SK-N-SH treated with all-trans-retinoic acid at 6 μM for 48 hours (cell line): Measurements from ENCODE around the gene KRT74.
A peak's percentile ranks its signal among the peaks of the same experiment; 100 is the strongest.

Experiments used
- ATAC-seq: fragments of 200-7000 bp; cut with Tn5 transposase; 3 replicates; pipeline ENCODE4 v1.9.1; 2020; ENCODE audit warnings: mild to moderate bottlenecking, moderate library complexity
- ARNTL ChIP-seq: fragments of 450-650 bp; formaldehyde crosslinking; IDR thresholded peaks from 2 replicates; pipeline ENCODE4 v1.5.0; 2020; ENCODE audit warnings: low read depth, mild to moderate bottlenecking, moderate library complexity, borderline replicate concordance
- BACH2 ChIP-seq: fragments of 250-450 bp; sonication (Bioruptor Pico); IDR thresholded peaks from 2 replicates; pipeline ENCODE4 v1.9.0; 2021; ENCODE audit warnings: mild to moderate bottlenecking, borderline replicate concordance
- CREB5 ChIP-seq: fragments of 250-450 bp; sonication (Bioruptor Pico); IDR thresholded peaks from 2 replicates; pipeline ENCODE4 v1.5.1; 2020; ENCODE audit warnings: low read depth, mild to moderate bottlenecking, moderate library complexity
- CSDC2 ChIP-seq: fragments of 250-450 bp; sonication (Bioruptor Pico); IDR thresholded peaks from 2 replicates; pipeline ENCODE4 v1.5.0; 2020; ENCODE audit warnings: mild to moderate bottlenecking, moderate library complexity
- CSRNP3 ChIP-seq: fragments of 250-450 bp; sonication (Bioruptor Pico); IDR thresholded peaks from 2 replicates; pipeline ENCODE4 v1.5.1; 2021; ENCODE audit warnings: mild to moderate bottlenecking, moderate library complexity
- ESRRG ChIP-seq: fragments of 250-450 bp; sonication (Bioruptor Pico); IDR thresholded peaks from 2 replicates; pipeline ENCODE4 v1.6.1; 2021; ENCODE audit warnings: mild to moderate bottlenecking
- GLIS3 ChIP-seq: fragments of 250-450 bp; sonication (Bioruptor Pico); IDR thresholded peaks from 2 replicates; pipeline ENCODE4 v1.5.0; 2020; ENCODE audit warnings: mild to moderate bottlenecking, moderate library complexity
- ISL1 ChIP-seq: fragments of 250-450 bp; sonication (Bioruptor Pico); IDR thresholded peaks from 2 replicates; pipeline ENCODE4 v2.1.2; 2022; ENCODE audit warnings: mild to moderate bottlenecking, moderate library complexity
- OSR1 ChIP-seq: fragments of 250-450 bp; sonication (Bioruptor Pico); IDR thresholded peaks from 2 replicates; pipeline ENCODE4 v1.8.0; 2022; ENCODE audit warnings: moderate library complexity, mild to moderate bottlenecking, inconsistent platforms
- PATZ1 ChIP-seq: fragments of 250-450 bp; sonication (Bioruptor Pico); IDR thresholded peaks from 2 replicates; pipeline ENCODE4 v1.8.0; 2020; ENCODE audit warnings: mild to moderate bottlenecking, moderate library complexity, borderline replicate concordance
- POU6F1 ChIP-seq: fragments of 250-450 bp; sonication (Bioruptor Pico); IDR thresholded peaks from 2 replicates; pipeline ENCODE4 v1.8.0; 2021; ENCODE audit warnings: low read depth, mild to moderate bottlenecking, moderate library complexity, borderline replicate concordance
- PPARA ChIP-seq: fragments of 250-450 bp; sonication (Bioruptor Pico); IDR thresholded peaks from 2 replicates; pipeline ENCODE4 v1.5.0; 2020; ENCODE audit warnings: mild to moderate bottlenecking, borderline replicate concordance
- RARB ChIP-seq: fragments of 250-450 bp; sonication (Bioruptor Pico); IDR thresholded peaks from 2 replicates; pipeline ENCODE4 v1.8.0; 2021; ENCODE audit warnings: mild to moderate bottlenecking, moderate library complexity
- SNAI2 ChIP-seq: fragments of 250-450 bp; sonication (Bioruptor Pico); IDR thresholded peaks from 2 replicates; pipeline ENCODE4 v1.5.0; 2020; ENCODE audit warnings: mild to moderate bottlenecking, moderate library complexity
- TOX ChIP-seq: fragments of 250-450 bp; sonication (Bioruptor Pico); IDR thresholded peaks from 2 replicates; pipeline ENCODE4 v1.8.0; 2021; ENCODE audit warnings: mild to moderate bottlenecking, moderate library complexity, borderline replicate concordance
- TSHZ2 ChIP-seq: fragments of 250-450 bp; sonication (Bioruptor Pico); IDR thresholded peaks from 2 replicates; pipeline ENCODE4 v1.5.0; 2020; ENCODE audit warnings: mild to moderate bottlenecking, moderate library complexity
- ZC3H10 ChIP-seq: fragments of 250-450 bp; sonication (Bioruptor Pico); IDR thresholded peaks from 2 replicates; pipeline ENCODE4 v1.5.1; 2021; ENCODE audit warnings: mild to moderate bottlenecking, moderate library complexity
- ZFP3 ChIP-seq: fragments of 250-450 bp; sonication (Bioruptor Pico); IDR thresholded peaks from 2 replicates; pipeline ENCODE4 v1.5.0; 2020; ENCODE audit warnings: mild to moderate bottlenecking, moderate library complexity
- ZFP30 ChIP-seq: fragments of 450-650 bp; formaldehyde crosslinking; IDR thresholded peaks from 2 replicates; pipeline ENCODE4 v1.5.0; 2022; ENCODE audit warnings: mild to moderate bottlenecking, moderate library complexity
- ZNF565 ChIP-seq: fragments of 450-650 bp; formaldehyde crosslinking; conservative IDR thresholded peaks from 2 replicates; pipeline ENCODE4 v1.5.0; 2020; ENCODE audit warnings: low read depth, mild to moderate bottlenecking, moderate library complexity
- ZNF70 ChIP-seq: fragments of 450-650 bp; formaldehyde crosslinking; IDR thresholded peaks from 2 replicates; pipeline ENCODE4 v1.5.0; 2020; ENCODE audit warnings: mild to moderate bottlenecking, moderate library complexity
- ZNF8 ChIP-seq: fragments of 450-650 bp; formaldehyde crosslinking; IDR thresholded peaks from 2 replicates; pipeline ENCODE4 v1.5.0; 2020; ENCODE audit warnings: mild to moderate bottlenecking, moderate library complexity

KRT74 gene

GRCh38 chr12:52543985-52544883 lies 29.4 kb downstream of the KRT74 start:
- ATAC-seq = peak; percentile 61
- no peak for TF ChIP-seq CREB5 (CRISPR knock-in tag)

- ATAC-seq = no peak
- TF ChIP-seq ZC3H10 (CRISPR knock-in tag) (no peak), ZNF8 (CRISPR knock-in tag) (no peak), OSR1 (CRISPR knock-in tag) (no peak), TOX (no peak), RARB (CRISPR knock-in tag) (no peak), PATZ1 (CRISPR knock-in tag) (no peak), SNAI2 (CRISPR knock-in tag) (no peak), ZFP30 (CRISPR knock-in tag) (no peak)
These were observed 30.8 kb downstream of the KRT74 start for GRCh38 chr12:52542785-52543318.

GRCh38 chr12:52542157-52542556 lies 31.5 kb downstream of the KRT74 start:
- TF ChIP-seq ARNTL (CRISPR knock-in tag) (no peak), CSRNP3 (CRISPR knock-in tag) (no peak)
- ATAC-seq = no peak

GRCh38 chr12:52541709-52542108 lies 31.9 kb downstream of the KRT74 start:
- TF ChIP-seq POU6F1 (CRISPR knock-in tag) (no peak), ZFP3 (CRISPR knock-in tag) (no peak), ZNF565 (CRISPR knock-in tag) (no peak), ISL1 (CRISPR knock-in tag) (no peak), SNAI2 (CRISPR knock-in tag) (no peak), ZNF70 (no peak), CSDC2 (CRISPR knock-in tag) (no peak), ESRRG (no peak), GLIS3 (CRISPR knock-in tag) (no peak), ZFP30 (CRISPR knock-in tag) (no peak), TSHZ2 (CRISPR knock-in tag) (no peak), PATZ1 (CRISPR knock-in tag) (no peak), PPARA (CRISPR knock-in tag) (no peak), BACH2 (CRISPR knock-in tag) (no peak), CREB5 (CRISPR knock-in tag) (no peak), ZNF8 (CRISPR knock-in tag) (no peak), TOX (no peak)
- no peak for ATAC-seq
